ENCODE results near the gene PTPRM.

Gene PTPRM

DNA sequence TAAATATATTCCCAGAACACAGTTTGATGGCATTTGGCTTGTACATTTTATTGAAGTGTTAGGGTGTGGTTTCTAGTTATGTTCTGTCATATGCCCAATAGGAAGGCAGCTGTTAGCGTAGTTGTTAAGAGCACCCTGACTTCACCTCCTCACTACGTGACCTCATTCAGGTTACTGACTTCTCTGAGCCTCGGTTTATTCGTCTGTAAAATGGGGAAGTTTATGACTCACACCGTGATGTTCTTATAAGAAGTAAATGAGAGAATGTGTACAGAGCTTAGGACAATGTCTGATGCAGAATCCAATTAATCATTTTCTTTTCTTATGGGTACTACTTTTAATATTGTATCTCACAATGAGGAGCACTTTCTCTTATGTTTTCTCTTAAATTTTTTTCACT lies 226.0 kb downstream of the PTPRM start:
- DNase-seq: no peak
- H3K79me2 ChIP-seq (ENCODE audit: low read length): no peaks in the 10 kb centered on the region
- H3K27me3 ChIP-seq (replicated peaks; ENCODE audit: insufficient read depth, low read length): no peaks in the 10 kb centered on the region
- no peaks in the 10 kb centered on the region for H4K20me1 ChIP-seq (ENCODE audit: insufficient read depth, low read length)
- H3K4me1 ChIP-seq (ENCODE audit: low read length): no peaks in the 10 kb centered on the region
- H3K9me2 ChIP-seq (replicated peaks; ENCODE audit: insufficient read depth, low read length): no peaks in the 10 kb centered on the region
- H3K27ac ChIP-seq (ENCODE audit: low read length): no peak overlapping the region
- H3K4me2 ChIP-seq (ENCODE audit: low read depth, low read length): no peak overlapping the region
- no peak overlapping the region for H3K9ac ChIP-seq (ENCODE audit: low read length)
- no peak overlapping the region for H3K4me3 ChIP-seq (ENCODE audit: low read length)
- TF ChIP-seq EZH2 (optimal IDR thresholded peaks at IDR 0.05; ENCODE audit: low read depth, low read length) (no peak), EZH2phosphoT487 (IDR thresholded peaks at IDR 0.05; ENCODE audit: low read length) (no peak)
- TF ChIP-seq, protein P1, sequence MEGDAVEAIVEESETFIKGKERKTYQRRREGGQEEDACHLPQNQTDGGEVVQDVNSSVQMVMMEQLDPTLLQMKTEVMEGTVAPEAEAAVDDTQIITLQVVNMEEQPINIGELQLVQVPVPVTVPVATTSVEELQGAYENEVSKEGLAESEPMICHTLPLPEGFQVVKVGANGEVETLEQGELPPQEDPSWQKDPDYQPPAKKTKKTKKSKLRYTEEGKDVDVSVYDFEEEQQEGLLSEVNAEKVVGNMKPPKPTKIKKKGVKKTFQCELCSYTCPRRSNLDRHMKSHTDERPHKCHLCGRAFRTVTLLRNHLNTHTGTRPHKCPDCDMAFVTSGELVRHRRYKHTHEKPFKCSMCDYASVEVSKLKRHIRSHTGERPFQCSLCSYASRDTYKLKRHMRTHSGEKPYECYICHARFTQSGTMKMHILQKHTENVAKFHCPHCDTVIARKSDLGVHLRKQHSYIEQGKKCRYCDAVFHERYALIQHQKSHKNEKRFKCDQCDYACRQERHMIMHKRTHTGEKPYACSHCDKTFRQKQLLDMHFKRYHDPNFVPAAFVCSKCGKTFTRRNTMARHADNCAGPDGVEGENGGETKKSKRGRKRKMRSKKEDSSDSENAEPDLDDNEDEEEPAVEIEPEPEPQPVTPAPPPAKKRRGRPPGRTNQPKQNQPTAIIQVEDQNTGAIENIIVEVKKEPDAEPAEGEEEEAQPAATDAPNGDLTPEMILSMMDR (IDR thresholded peaks at IDR 0.05; ENCODE audit: low read length): no peak
- no peaks in the 10 kb centered on the region for H3K9me3 ChIP-seq (replicated peaks; ENCODE audit: insufficient read depth, low read length)
- H3F3A ChIP-seq (ENCODE audit: insufficient read depth, low read length): no peaks in the 10 kb centered on the region
- H2AFZ ChIP-seq (ENCODE audit: low read length): no peak overlapping the region
- no peaks in the 10 kb centered on the region for H3K36me3 ChIP-seq (replicated peaks; ENCODE audit: insufficient read depth, low read length)

GRCh38 chr18:7803956-7804469 lies 236.9 kb downstream of the PTPRM start:
- Histone ChIP-seq H3K9me2 (replicated peaks; ENCODE audit: insufficient read depth, low read length) (no peaks in the 10 kb centered on the region), H2AFZ (ENCODE audit: low read length) (no peak overlapping the region), H3K4me1 (ENCODE audit: low read length) (no peaks in the 10 kb centered on the region), H3K27me3 (replicated peaks; ENCODE audit: insufficient read depth, low read length) (no peaks in the 10 kb centered on the region), H3K9me3 (replicated peaks; ENCODE audit: insufficient read depth, low read length) (no peaks in the 10 kb centered on the region), H3K4me2 (ENCODE audit: low read depth, low read length) (no peak overlapping the region), H3K79me2 (ENCODE audit: low read length) (no peaks in the 10 kb centered on the region), H3K36me3 (replicated peaks; ENCODE audit: insufficient read depth, low read length) (no peaks in the 10 kb centered on the region), H3K9ac (ENCODE audit: low read length) (no peak overlapping the region), H4K20me1 (ENCODE audit: insufficient read depth, low read length) (no peaks in the 10 kb centered on the region), H3F3A (ENCODE audit: insufficient read depth, low read length) (no peaks in the 10 kb centered on the region), H3K27ac (ENCODE audit: low read length) (no peak overlapping the region), H3K4me3 (ENCODE audit: low read length) (no peak overlapping the region)
- no peak for TF ChIP-seq EZH2phosphoT487 (IDR thresholded peaks at IDR 0.05; ENCODE audit: low read length)
- TF ChIP-seq, protein P1 (IDR thresholded peaks at IDR 0.05; ENCODE audit: low read length): no peak
- no peak for TF ChIP-seq EZH2 (optimal IDR thresholded peaks at IDR 0.05; ENCODE audit: low read depth, low read length)
- no peak for DNase-seq

- Histone ChIP-seq H3K9me2 (replicated peaks; ENCODE audit: insufficient read depth, low read length) (no peaks in the 10 kb centered on the region), H3K27me3 (replicated peaks; ENCODE audit: insufficient read depth, low read length) (no peaks in the 10 kb centered on the region), H3K27ac (ENCODE audit: low read length) (no peak overlapping the region), H3K4me3 (ENCODE audit: low read length) (no peak overlapping the region), H2AFZ (ENCODE audit: low read length) (no peak overlapping the region), H3K36me3 (replicated peaks; ENCODE audit: insufficient read depth, low read length) (no peaks in the 10 kb centered on the region), H3K79me2 (ENCODE audit: low read length) (no peaks in the 10 kb centered on the region), H3F3A (ENCODE audit: insufficient read depth, low read length) (no peaks in the 10 kb centered on the region), H3K4me1 (ENCODE audit: low read length) (no peaks in the 10 kb centered on the region), H3K9ac (ENCODE audit: low read length) (no peak overlapping the region), H4K20me1 (ENCODE audit: insufficient read depth, low read length) (no peaks in the 10 kb centered on the region), H3K4me2 (ENCODE audit: low read depth, low read length) (no peak overlapping the region), H3K9me3 (replicated peaks; ENCODE audit: insufficient read depth, low read length) (no peaks in the 10 kb centered on the region)
- no peak for TF ChIP-seq EZH2phosphoT487 (IDR thresholded peaks at IDR 0.05; ENCODE audit: low read length)
- TF ChIP-seq, protein P1 (IDR thresholded peaks at IDR 0.05; ENCODE audit: low read length): no peak
- no peak for TF ChIP-seq EZH2 (optimal IDR thresholded peaks at IDR 0.05; ENCODE audit: low read depth, low read length)
- no peak for DNase-seq
Measured at GRCh38 chr18:7805096-7805495, 238.0 kb downstream of the PTPRM start.
